HCT116 (cell line): ENCODE results near the gene PIK3CB. TPM values are rescaled to one million over a fixed set of nuclear protein-coding genes. Genes with fewer than 3 reads are reported as not detected.

Experiments used
- ATAC-seq: fragments of 200-7000 bp; cut with Tn5 transposase; 2 replicates; pipeline ENCODE4 v1.9.1; 2020; ENCODE audit warnings: mild to moderate bottlenecking, moderate library complexity
- BruUV-seq: library from RNA; stranded (reverse); fragments of 400-500 nt; replicated peaks from 2 replicates; lab custom pipeline; 2021; lab: Mats Ljungman, UMichigan
- CTCF ChIA-PET: fragments of 300-600 bp; sonication (Branson Sonifier 250); formaldehyde crosslinking; loops from one replicate; lab custom pipeline; 2021; ENCODE audit warnings: antibody characterized with exemption; lab: Charles Lee
- POLR2A ChIA-PET: fragments of 300-600, 350-600 bp; sonication (Branson Sonifier 250); formaldehyde crosslinking; loops from one replicate; lab custom pipeline; 2021; ENCODE audit warnings: antibody characterized with exemption; lab: Charles Lee
- RAD21 ChIA-PET, 2 experiments: fragments of 300-600 bp; sonication (Branson Sonifier 250); formaldehyde crosslinking; loops; one replicate each; lab custom pipeline; 2023; ENCODE audit warnings: low total read pairs in 2 of 2; ENCODE audit not compliant: uncharacterized antibody in 2 of 2, unreplicated experiment in 2 of 2, low non-redundant PET in 1 of 2; lab: Charles Lee
- DNase-seq: peaks from one replicate; pipeline ENCODE4 v3.0.0-alpha.2; 2010; ENCODE audit warnings: low read depth, low spot score
- H2AFZ ChIP-seq: fragments of 200-600 bp; shearing (Covaris generic), sonication (generic); 2 replicates; pipeline ENCODE4 v1.6.1; 2017; ENCODE audit warnings: low read depth, mixed run types, mixed read lengths, antibody characterized with exemption, low read length; ENCODE audit not compliant: poor library complexity, severe bottlenecking
- H3K27ac ChIP-seq: 2 replicates; pipeline ENCODE4 v1.5.1; 2012; ENCODE audit warnings: low read depth, low read length
- H3K27me3 ChIP-seq: fragments of 200-600 bp; sonication (generic); 2 replicates; pipeline ENCODE4 v1.6.1; 2016; ENCODE audit warnings: mixed run types, low read length, mixed read lengths; ENCODE audit not compliant: insufficient read depth
- H3K36me3 ChIP-seq, 2 experiments: fragments of 200-500 bp in 1 of 2; fragments of 200-600 bp in 1 of 2; sonication (Bioruptor generic) in 1 of 2; sonication (generic) in 1 of 2; 2 replicates each; pipeline versions ENCODE4 v1.5.1 to v1.6.1; 2014 to 2016; ENCODE audit warnings: low read length in 2 of 2, inconsistent platforms in 1 of 2, mixed read lengths in 1 of 2, mixed run types in 1 of 2; ENCODE audit not compliant: insufficient read depth in 2 of 2, control insufficient read depth in 1 of 2
- H3K4me1 ChIP-seq, 2 experiments: fragments of 200-600 bp in 1 of 2; sonication (generic) in 1 of 2; 2 replicates each; pipeline versions ENCODE4 v1.5.1 to v1.6.1; 2012 to 2017; ENCODE audit warnings: low read length in 2 of 2, inconsistent platforms in 1 of 2, mild to moderate bottlenecking in 1 of 2, mixed read lengths in 1 of 2, mixed run types in 1 of 2, moderate library complexity in 1 of 2; ENCODE audit not compliant: insufficient read depth in 2 of 2, control insufficient read depth in 1 of 2
- H3K4me2 ChIP-seq: fragments of 200-600 bp; sonication (generic); 2 replicates; pipeline ENCODE4 v1.6.1; 2017; ENCODE audit warnings: mixed run types, low read length, mixed read lengths
- H3K4me3 ChIP-seq, 2 experiments: fragments of 200-600 bp in 1 of 2; sonication (generic) in 1 of 2; replicated peaks in 1 of 2; 2 replicates each; pipeline ENCODE4 v1.5.1; 2011 to 2016; ENCODE audit warnings: low read length in 2 of 2, control low read depth in 1 of 2, low read depth in 1 of 2, mild to moderate bottlenecking in 1 of 2, mixed read lengths in 1 of 2, mixed run types in 1 of 2
- H3K79me2 ChIP-seq: fragments of 200-600 bp; sonication (generic); 2 replicates; pipeline ENCODE4 v1.6.1; 2017; ENCODE audit warnings: mild to moderate bottlenecking, mixed run types, low read length, moderate library complexity, mixed read lengths; ENCODE audit not compliant: insufficient read depth
- H3K9ac ChIP-seq: fragments of 200-600 bp; sonication (generic); 2 replicates; pipeline ENCODE4 v1.6.1; 2016; ENCODE audit warnings: low read length, mixed read lengths
- H3K9me2 ChIP-seq: fragments of 200-600 bp; sonication (generic), shearing (Covaris generic); 2 replicates; pipeline ENCODE4 v1.6.1; 2017; ENCODE audit warnings: mixed run types, mild to moderate bottlenecking, moderate library complexity; ENCODE audit not compliant: insufficient read depth
- H3K9me3 ChIP-seq, 2 experiments: fragments of 200-500 bp in 1 of 2; fragments of 200-600 bp in 1 of 2; sonication (Bioruptor generic) in 1 of 2; sonication (generic) in 1 of 2; 2 replicates each; pipeline ENCODE4 v1.6.1; 2014 to 2017; ENCODE audit warnings: low read length in 2 of 2, mixed read lengths in 2 of 2, inconsistent platforms in 1 of 2, low read depth in 1 of 2, mild to moderate bottlenecking in 1 of 2, mixed run types in 1 of 2, moderate library complexity in 1 of 2; ENCODE audit not compliant: control insufficient read depth in 1 of 2, insufficient read depth in 1 of 2
- H4K20me1 ChIP-seq: fragments of 200-600 bp; sonication (generic), shearing (Covaris generic); 2 replicates; pipeline ENCODE4 v1.6.1; 2017; ENCODE audit warnings: mixed run types, mild to moderate bottlenecking, moderate library complexity; ENCODE audit not compliant: insufficient read depth
- EGR1 ChIP-seq: IDR thresholded peaks from 2 replicates; pipeline ENCODE4 v1.6.1; 2012; ENCODE audit warnings: low read depth
- ELF1 ChIP-seq: IDR thresholded peaks from 2 replicates; pipeline ENCODE4 v1.6.1; 2012; ENCODE audit warnings: low read depth, borderline replicate concordance
- EZH2phosphoT487 ChIP-seq: fragments of 200-600 bp; IDR thresholded peaks from 2 replicates; pipeline ENCODE4 v1.6.1; 2018; ENCODE audit warnings: antibody characterized with exemption, borderline replicate concordance
- FOSL1 ChIP-seq: IDR thresholded peaks from 2 replicates; pipeline ENCODE4 v1.6.1; 2012; ENCODE audit warnings: low read depth
- POLR2AphosphoS5 ChIP-seq: IDR thresholded peaks from 2 replicates; pipeline ENCODE4 v1.6.1; 2011; ENCODE audit warnings: mild to moderate bottlenecking, low read depth, low read length, moderate library complexity
- RAD21 ChIP-seq: IDR thresholded peaks from 2 replicates; pipeline ENCODE4 v1.6.1; 2012; ENCODE audit warnings: low read depth, mild to moderate bottlenecking
- SRF ChIP-seq: IDR thresholded peaks from 2 replicates; pipeline ENCODE4 v1.6.1; 2012; ENCODE audit warnings: low read depth
- TCF7L2 ChIP-seq: IDR thresholded peaks from 2 replicates; pipeline ENCODE4 v1.7.0; 2011; ENCODE audit warnings: borderline replicate concordance, inconsistent platforms; ENCODE audit not compliant: insufficient read depth, insufficient read length; ENCODE audit errors: extremely low read depth
- ZFX ChIP-seq: fragments of 450-650 bp; IDR thresholded peaks from 2 replicates; pipeline ENCODE4 v1.6.1; 2017
- intact Hi-C: fragments of 100-400 bp; cut with micrococcal nuclease; formaldehyde crosslinking; loops from 2 replicates; pipeline ENCODE4 v1.10.0; 2022
- total RNA-seq: library from RNA; stranded (reverse); gene quantifications from one replicate; pipeline ENCODE4 v1.2.1, GENCODE V29; 2021; ENCODE audit not compliant: unreplicated experiment
- TF ChIP-seq, protein P1 (sequence below): IDR thresholded peaks from 2 replicates; pipeline ENCODE4 v1.6.1; 2012; ENCODE audit warnings: low read depth
- TF ChIP-seq, protein P2 (sequence below): IDR thresholded peaks from 2 replicates; pipeline ENCODE4 v1.6.1; 2011; ENCODE audit warnings: mild to moderate bottlenecking, low read length, moderate library complexity; ENCODE audit not compliant: insufficient replicate concordance; ENCODE audit errors: extremely low read depth

PIK3CB gene
- total RNA-seq, 1 experiment from 2014 or later, result 44.3 TPM

DNA sequence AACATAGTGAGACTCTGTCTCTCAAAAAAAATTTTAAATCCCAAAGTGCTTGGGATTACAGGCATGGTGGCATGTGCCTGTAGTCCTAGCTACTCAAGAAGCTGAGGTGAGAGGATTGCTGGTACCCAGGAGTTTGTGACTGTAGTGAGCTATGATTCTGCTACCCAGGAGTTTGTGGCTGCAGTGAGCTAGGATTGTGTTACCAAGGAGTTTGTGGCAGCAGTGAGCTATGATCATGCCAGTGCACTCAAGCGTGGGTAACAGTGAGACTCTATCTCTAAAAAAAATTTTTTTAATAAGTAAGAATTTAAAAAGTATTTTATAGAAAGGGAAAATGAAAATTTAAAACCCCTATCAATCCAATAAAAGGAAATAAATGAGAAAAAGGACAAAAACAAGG is 156.6 kb downstream of the PIK3CB start:
- Histone ChIP-seq H3K4me3 (no peak overlapping the region), H3K9ac (no peak overlapping the region), H3K9me2 (no peaks in the 10 kb centered on the region), H3K9me3 (peaks cover 10 to 14% of the 10 kb centered on the region in 2 experiments; a peak in 2 of 4 replicates), H2AFZ (no peak overlapping the region), H3K27me3 (no peaks in the 10 kb centered on the region), H3K36me3 (peaks cover 3 to 26% of the 10 kb centered on the region in 2 experiments; a peak in 3 of 4 replicates), H3K4me2 (no peak overlapping the region), H3K27ac (no peak overlapping the region), H3K79me2 (0 out of 2 replicates have a peak, but pooled peaks cover 3% of the 10 kb centered on the region), H4K20me1 (no peaks in the 10 kb centered on the region), H3K4me1 (no peaks in the 10 kb centered on the region)
- intact Hi-C loops, result no loop called here
- ChIA-PET POLR2A (no interaction called here), RAD21 (no interaction called here), CTCF (interaction anchor here (1.2 to 1.6 kb wide), 3 partner anchors 11 to 238 kb away, joined by 3 to 5 read pairs (median 3); partner anchors contain the start of gene CEP70)
- BruUV-seq, result no TSS peak
- DNase-seq (no peak), ATAC-seq (no peak)
- no peak for TF ChIP-seq RAD21
- TF ChIP-seq ZFX, result no peak
- TF ChIP-seq EGR1, result no peak
- no peak for TF ChIP-seq ELF1
- no peak for TF ChIP-seq SRF
- no peak for TF ChIP-seq TCF7L2
- TF ChIP-seq, protein P1, sequence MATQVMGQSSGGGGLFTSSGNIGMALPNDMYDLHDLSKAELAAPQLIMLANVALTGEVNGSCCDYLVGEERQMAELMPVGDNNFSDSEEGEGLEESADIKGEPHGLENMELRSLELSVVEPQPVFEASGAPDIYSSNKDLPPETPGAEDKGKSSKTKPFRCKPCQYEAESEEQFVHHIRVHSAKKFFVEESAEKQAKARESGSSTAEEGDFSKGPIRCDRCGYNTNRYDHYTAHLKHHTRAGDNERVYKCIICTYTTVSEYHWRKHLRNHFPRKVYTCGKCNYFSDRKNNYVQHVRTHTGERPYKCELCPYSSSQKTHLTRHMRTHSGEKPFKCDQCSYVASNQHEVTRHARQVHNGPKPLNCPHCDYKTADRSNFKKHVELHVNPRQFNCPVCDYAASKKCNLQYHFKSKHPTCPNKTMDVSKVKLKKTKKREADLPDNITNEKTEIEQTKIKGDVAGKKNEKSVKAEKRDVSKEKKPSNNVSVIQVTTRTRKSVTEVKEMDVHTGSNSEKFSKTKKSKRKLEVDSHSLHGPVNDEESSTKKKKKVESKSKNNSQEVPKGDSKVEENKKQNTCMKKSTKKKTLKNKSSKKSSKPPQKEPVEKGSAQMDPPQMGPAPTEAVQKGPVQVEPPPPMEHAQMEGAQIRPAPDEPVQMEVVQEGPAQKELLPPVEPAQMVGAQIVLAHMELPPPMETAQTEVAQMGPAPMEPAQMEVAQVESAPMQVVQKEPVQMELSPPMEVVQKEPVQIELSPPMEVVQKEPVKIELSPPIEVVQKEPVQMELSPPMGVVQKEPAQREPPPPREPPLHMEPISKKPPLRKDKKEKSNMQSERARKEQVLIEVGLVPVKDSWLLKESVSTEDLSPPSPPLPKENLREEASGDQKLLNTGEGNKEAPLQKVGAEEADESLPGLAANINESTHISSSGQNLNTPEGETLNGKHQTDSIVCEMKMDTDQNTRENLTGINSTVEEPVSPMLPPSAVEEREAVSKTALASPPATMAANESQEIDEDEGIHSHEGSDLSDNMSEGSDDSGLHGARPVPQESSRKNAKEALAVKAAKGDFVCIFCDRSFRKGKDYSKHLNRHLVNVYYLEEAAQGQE, result no peak
- TF ChIP-seq EZH2phosphoT487, result no peak
- TF ChIP-seq, protein P2, sequence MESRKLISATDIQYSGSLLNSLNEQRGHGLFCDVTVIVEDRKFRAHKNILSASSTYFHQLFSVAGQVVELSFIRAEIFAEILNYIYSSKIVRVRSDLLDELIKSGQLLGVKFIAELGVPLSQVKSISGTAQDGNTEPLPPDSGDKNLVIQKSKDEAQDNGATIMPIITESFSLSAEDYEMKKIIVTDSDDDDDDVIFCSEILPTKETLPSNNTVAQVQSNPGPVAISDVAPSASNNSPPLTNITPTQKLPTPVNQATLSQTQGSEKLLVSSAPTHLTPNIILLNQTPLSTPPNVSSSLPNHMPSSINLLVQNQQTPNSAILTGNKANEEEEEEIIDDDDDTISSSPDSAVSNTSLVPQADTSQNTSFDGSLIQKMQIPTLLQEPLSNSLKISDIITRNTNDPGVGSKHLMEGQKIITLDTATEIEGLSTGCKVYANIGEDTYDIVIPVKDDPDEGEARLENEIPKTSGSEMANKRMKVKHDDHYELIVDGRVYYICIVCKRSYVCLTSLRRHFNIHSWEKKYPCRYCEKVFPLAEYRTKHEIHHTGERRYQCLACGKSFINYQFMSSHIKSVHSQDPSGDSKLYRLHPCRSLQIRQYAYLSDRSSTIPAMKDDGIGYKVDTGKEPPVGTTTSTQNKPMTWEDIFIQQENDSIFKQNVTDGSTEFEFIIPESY, result no peak
- TF ChIP-seq POLR2AphosphoS5, result no peak
- TF ChIP-seq FOSL1, result no peak
